ENCODE results near the gene PKP2. TPM values are rescaled to one million over a fixed set of nuclear protein-coding genes. Genes with fewer than 3 reads are reported as not detected.

PKP2 gene
- total and polyA plus RNA-seq, 9 of the 15 experiments (the other 6 are each of a cell fraction or from before 2014, with no cell fraction given), result 1.6 to 4.2 (median 2.8) TPM

DNA sequence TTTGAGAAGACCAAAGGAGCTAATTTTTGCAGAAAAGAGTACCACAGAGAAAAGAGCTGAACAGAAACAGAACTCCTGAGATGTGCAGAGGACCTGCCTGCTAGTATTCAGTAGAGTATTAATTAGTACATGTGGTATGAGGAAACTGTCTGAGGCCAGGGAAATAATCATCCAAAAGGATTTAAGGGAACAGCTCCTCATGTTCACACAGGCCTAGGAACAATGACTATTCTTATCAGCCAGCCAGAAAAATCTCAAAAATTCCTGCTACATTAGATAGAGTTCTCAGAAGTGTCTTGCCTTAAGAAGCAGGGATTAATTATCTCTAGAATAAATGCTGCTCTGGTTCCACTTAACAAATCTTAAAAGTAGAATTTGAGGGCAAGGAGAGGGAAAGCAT lies 36.4 kb downstream of the PKP2 start (continued):
- TF ChIP-seq, protein P1, sequence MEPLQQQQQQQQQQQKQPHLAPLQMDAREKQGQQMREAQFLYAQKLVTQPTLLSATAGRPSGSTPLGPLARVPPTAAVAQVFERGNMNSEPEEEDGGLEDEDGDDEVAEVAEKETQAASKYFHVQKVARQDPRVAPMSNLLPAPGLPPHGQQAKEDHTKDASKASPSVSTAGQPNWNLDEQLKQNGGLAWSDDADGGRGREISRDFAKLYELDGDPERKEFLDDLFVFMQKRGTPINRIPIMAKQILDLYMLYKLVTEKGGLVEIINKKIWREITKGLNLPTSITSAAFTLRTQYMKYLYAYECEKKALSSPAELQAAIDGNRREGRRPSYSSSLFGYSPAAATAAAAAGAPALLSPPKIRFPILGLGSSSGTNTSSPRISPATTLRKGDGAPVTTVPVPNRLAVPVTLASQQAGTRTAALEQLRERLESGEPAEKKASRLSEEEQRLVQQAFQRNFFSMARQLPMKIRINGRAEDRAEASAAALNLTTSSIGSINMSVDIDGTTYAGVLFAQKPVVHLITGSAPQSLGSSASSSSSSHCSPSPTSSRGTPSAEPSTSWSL (CRISPR knock-in tag; IDR thresholded peaks at IDR 0.05; ENCODE audit: borderline replicate concordance), result no peak
- TF ChIP-seq, protein P2, sequence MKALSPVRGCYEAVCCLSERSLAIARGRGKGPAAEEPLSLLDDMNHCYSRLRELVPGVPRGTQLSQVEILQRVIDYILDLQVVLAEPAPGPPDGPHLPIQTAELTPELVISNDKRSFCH (CRISPR knock-in tag; IDR thresholded peaks at IDR 0.05), result no peak
- TF ChIP-seq, protein P2 (tag; IDR thresholded peaks at IDR 0.05), result no peak
- no peak for TF ChIP-seq SPI1 (IDR thresholded peaks at IDR 0.05; ENCODE audit: borderline replicate concordance, low read depth, low read length)
- TF ChIP-seq U2AF2 (optimal IDR thresholded peaks at IDR 0.05; ENCODE audit: low read depth, low read length), result no peak

DNA sequence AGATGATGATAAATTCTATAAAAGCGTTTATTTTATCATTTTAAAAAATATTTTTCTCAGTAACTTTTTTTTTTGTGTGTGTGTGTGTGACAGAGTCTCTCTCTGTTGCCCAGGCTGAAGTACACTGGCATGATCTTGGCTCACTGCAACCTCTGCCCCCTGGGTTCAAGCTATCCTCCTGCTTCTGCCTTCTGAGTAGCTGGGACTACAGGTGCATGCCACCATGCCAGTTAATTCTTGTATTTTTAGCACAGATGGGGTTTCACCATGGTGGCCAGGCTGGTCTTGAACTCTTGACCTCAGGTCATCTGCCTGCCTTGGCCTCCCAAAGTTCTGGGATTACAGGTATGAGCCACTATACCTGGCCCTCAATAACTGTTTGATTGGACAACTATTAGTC lies 37.2 kb downstream of the PKP2 start:
- Histone ChIP-seq H3K9me3 (replicated peaks; ENCODE audit: control insufficient read depth, insufficient read depth, low read depth, low read length) (no peaks in the 10 kb centered on the region), H3K4me1 (replicated peaks in 1 of 2; ENCODE audit: control insufficient read depth in 2 of 2, insufficient read depth in 2 of 2, low read length in 2 of 2) (no peaks in the 10 kb centered on the region), H2AFZ (ENCODE audit: low read depth, low read length) (no peak overlapping the region), H3K9me1 (ENCODE audit: control insufficient read depth, insufficient read depth, low read length) (no peaks in the 10 kb centered on the region), H3K79me2 (ENCODE audit: control insufficient read depth, insufficient read depth, low read length) (no peaks in the 10 kb centered on the region), H4K20me1 (replicated peaks; ENCODE audit: control insufficient read depth, insufficient read depth, low read length) (no peaks in the 10 kb centered on the region), H3K4me3 (no peak overlapping the region), H3K27me3 (ENCODE audit: control insufficient read depth in 2 of 2, insufficient read depth in 2 of 2, low read length in 2 of 2) (no peaks in the 10 kb centered on the region), H3K36me3 (ENCODE audit: control insufficient read depth, insufficient read depth, low read length) (no peaks in the 10 kb centered on the region), H3K27ac (ENCODE audit: extremely low read depth, low read depth, low read length) (no peak overlapping the region), H3K9ac (ENCODE audit: insufficient read depth in 1 of 2, low read depth in 2 of 2, low read length in 2 of 2) (no peak overlapping the region), H3K4me2 (ENCODE audit: insufficient read depth, low read length) (no peak overlapping the region)
- POLR2A ChIA-PET, result interaction anchor here (0.9 kb wide), 1 partner anchor 36 kb away, joined by 3 read pairs; no protein-coding TSS in a partner anchor
- FAIRE-seq, result no peak
- no TSS peak for BruUV-seq (replicated peaks)
- ATAC-seq, result no peak
- DNase-seq (ENCODE audit: extremely low read depth in 1 of 4, low spot score in 3 of 4), result no peak
- CTCF ChIA-PET (ENCODE audit: low intra/inter-chr PET ratio), result no interaction called here
- 7% methylated on average over 1 of the region's 1 CpG for WGBS (ENCODE audit: insufficient coverage, low coverage, missing lambda C conversion rate)
- intact Hi-C loops (cut with micrococcal nuclease), result no loop called here
- in situ Hi-C loops (cut with MboI), result no loop called here
- TF ChIP-seq BCOR (IDR thresholded peaks at IDR 0.05) (no peak), SIN3B (IDR thresholded peaks at IDR 0.05; ENCODE audit: low read depth) (no peak), ZBTB7A (IDR thresholded peaks at IDR 0.05; ENCODE audit: borderline replicate concordance, control insufficient read depth, low read depth, low read length) (no peak), ZNF561 (CRISPR knock-in tag; conservative IDR thresholded peaks at IDR 0.05) (no peak), CTBP1 (IDR thresholded peaks at IDR 0.05; ENCODE audit: borderline replicate concordance) (no peak), ATF7 (IDR thresholded peaks at IDR 0.05) (no peak), KLF6 (CRISPR knock-in tag; IDR thresholded peaks at IDR 0.05; ENCODE audit: borderline replicate concordance) (no peak), HNRNPL (IDR thresholded peaks at IDR 0.05; ENCODE audit: low read depth, low read length) (no peak), ZFPM2 (CRISPR knock-in tag; IDR thresholded peaks at IDR 0.05) (no peak), NR2C2 (CRISPR knock-in tag; IDR thresholded peaks at IDR 0.05) (no peak), NR2C2 (tag; IDR thresholded peaks at IDR 0.05) (no peak), RFX1 (IDR thresholded peaks at IDR 0.05) (no peak), GTF2A2 (tag; IDR thresholded peaks at IDR 0.05) (no peak)
- TF ChIP-seq, protein P3, sequence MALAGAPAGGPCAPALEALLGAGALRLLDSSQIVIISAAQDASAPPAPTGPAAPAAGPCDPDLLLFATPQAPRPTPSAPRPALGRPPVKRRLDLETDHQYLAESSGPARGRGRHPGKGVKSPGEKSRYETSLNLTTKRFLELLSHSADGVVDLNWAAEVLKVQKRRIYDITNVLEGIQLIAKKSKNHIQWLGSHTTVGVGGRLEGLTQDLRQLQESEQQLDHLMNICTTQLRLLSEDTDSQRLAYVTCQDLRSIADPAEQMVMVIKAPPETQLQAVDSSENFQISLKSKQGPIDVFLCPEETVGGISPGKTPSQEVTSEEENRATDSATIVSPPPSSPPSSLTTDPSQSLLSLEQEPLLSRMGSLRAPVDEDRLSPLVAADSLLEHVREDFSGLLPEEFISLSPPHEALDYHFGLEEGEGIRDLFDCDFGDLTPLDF (CRISPR knock-in tag; IDR thresholded peaks at IDR 0.05), result no peak
- TF ChIP-seq, protein P4, sequence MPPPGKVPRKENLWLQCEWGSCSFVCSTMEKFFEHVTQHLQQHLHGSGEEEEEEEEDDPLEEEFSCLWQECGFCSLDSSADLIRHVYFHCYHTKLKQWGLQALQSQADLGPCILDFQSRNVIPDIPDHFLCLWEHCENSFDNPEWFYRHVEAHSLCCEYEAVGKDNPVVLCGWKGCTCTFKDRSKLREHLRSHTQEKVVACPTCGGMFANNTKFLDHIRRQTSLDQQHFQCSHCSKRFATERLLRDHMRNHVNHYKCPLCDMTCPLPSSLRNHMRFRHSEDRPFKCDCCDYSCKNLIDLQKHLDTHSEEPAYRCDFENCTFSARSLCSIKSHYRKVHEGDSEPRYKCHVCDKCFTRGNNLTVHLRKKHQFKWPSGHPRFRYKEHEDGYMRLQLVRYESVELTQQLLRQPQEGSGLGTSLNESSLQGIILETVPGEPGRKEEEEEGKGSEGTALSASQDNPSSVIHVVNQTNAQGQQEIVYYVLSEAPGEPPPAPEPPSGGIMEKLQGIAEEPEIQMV (tag; conservative IDR thresholded peaks at IDR 0.05; ENCODE audit: low read depth), result no peak
